GM18511 (cell line): Measurements from ENCODE around the gene PMIS2.
A peak's percentile ranks its signal among the peaks of the same experiment; 100 is the strongest.
"Not testable (repeated sequence)": the region's sequence is repeated elsewhere in the genome, so short reads cannot be mapped to it uniquely, and the experiment has no call there.

Experiments used
- ATAC-seq: cut with Tn5 transposase; IDR thresholded peaks from one replicate; pipeline ENCODE4 v1.9.1; 2021; ENCODE audit warnings: mild to moderate bottlenecking, moderate library complexity; ENCODE audit not compliant: unreplicated experiment

The PMIS2 gene

GRCh38 chr19:35587321-35587720 lies 1.3 kb downstream of the PMIS2 start:
- no peak for ATAC-seq

DNA sequence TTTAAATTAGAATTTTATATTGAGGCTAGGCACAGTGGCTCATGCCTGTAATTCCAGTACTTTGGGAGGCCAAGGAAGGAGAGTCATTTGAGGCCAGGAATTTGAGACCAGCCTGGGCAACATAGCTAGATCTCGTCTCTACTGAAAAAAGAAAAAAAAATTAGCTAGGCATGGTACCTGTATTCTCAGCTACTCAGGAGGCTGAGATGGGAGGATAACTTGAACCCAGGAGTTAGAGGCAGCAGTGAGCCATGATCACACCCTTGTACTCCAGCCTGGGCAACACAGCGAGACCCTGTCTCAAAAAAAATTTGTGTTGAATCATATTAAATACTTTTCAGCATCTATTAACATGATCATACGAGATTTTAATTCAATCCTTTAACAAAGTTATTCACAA lies 4.9 kb downstream of the PMIS2 start:
- no peak for ATAC-seq

- no peak for ATAC-seq
Observed at GRCh38 chr19:35592226-35592625, 6.3 kb downstream of the PMIS2 start.

- not testable (repeated sequence) for ATAC-seq
Observed at GRCh38 chr19:35595026-35595425, 9.1 kb downstream of the PMIS2 start.

DNA sequence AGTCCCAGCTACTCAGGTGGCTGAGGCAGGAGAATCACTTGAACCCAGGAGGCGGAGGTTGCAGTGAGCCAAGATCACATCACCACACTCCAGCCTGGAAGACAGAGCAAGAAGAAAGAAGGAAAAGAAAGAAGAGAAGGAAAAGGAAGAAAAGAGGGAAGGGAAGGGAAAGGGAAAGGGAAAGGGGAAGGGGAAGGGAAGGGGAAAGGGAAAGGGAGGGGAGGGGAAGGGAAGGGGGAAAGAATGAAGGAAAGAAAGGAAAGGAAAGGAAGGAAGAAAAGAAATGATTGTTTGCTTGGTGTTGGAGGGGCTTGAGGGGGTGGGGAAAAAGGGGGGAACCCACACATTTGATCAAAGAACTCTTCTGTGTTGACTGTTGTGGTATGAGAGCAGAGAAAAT lies 10.0 kb downstream of the PMIS2 start:
- ATAC-seq = no peak

DNA sequence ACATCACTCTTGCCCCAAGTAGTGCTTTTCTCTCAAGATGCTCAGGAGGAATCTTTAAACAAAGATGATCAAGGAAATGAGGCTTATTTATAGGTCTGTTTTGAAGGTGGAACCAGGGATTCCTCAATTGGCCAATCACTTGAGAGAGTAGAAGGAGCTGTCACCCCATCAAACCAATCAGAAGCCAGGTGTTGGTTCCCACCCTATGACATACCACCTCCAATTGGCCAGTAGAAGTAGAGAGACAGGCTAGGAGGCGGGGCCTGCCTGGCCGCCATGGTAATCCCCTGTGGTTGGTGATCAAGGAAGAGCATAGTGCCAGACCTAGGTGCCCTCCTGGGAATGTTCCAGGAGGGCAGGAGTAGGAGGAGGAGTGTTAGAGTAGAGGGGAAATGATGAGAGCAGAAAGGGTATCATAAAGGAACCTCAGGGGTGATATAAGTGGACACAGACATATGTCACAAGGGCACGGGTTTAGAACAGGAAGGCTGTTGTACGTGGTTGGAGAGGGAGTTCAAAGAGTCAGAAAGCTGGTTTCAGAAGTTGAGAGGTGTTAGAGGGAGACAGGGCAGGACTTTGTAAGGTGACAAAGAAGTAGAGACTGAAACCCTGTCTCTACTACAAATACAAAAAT lies 10.5 kb downstream of the PMIS2 start:
- peak; percentile 87 for ATAC-seq

DNA sequence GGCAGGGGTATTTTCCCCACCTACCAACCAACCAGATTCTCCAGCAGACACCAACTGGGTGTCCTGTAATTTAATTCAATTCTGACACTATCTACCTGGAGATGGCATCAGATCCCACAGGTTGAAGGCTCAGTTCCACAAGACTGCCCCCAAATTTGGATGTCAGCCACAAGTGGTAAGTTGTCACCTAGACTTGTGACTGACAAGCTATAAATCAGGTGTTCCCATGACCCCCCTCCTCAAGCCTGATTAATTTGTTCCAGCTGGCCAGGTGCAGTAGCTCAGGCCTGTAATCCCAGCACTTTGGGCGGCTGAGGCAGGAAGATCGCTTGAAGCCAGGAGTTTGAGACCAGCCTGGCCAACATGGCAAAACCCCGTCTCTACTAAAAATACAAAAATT lies 16.0 kb downstream of the PMIS2 start:
- no peak for ATAC-seq

DNA sequence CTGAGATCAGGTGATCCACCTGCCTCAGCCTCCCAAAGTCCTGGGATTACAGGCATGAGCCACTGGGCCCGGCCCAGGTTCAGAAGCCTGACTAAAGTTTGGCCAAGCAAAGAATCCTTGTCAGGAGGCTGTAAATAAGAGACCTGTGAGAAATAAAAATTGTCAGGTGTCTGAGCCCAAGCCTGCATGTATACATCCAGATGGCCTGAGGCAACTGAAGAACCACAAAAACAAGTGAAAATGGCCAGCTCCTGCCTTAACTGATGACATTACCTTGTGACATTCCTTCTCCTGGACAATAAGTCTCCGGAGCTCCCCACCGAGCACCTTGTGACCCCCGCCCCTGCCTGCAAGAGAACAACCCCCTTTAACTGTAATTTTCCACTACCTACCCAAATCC lies 18.5 kb downstream of the PMIS2 start:
- not testable (repeated sequence) for ATAC-seq

- not testable (repeated sequence) for ATAC-seq
Observed at GRCh38 chr19:35607170-35607569, 21.2 kb downstream of the PMIS2 start.

DNA sequence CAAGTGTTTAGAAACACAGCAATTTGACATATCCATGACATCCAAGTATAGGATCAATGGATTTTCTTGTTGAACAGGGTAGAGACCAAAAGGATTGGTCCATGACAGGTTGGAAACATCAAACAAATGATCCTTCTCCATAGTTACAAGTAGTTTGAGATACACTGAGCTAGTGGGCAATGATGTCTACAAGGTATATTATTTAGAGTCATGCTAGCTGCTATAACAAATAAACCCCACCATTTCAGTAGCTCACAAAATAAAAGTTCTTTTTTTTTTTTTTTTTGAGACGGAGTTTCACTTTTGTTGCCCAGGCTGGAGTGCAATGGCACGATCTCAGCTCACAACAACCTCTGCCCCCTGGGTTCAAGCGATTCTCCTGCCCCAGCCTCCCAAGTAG lies 21.7 kb downstream of the PMIS2 start:
- ATAC-seq = no peak

- ATAC-seq = no peak
Observed at GRCh38 chr19:35608251-35608650, 22.3 kb downstream of the PMIS2 start.

GRCh38 chr19:35609851-35610353 lies 23.9 kb downstream of the PMIS2 start:
- ATAC-seq = no peak

GRCh38 chr19:35612224-35612558 lies 26.2 kb downstream of the PMIS2 start:
- ATAC-seq = peak; percentile 10

DNA sequence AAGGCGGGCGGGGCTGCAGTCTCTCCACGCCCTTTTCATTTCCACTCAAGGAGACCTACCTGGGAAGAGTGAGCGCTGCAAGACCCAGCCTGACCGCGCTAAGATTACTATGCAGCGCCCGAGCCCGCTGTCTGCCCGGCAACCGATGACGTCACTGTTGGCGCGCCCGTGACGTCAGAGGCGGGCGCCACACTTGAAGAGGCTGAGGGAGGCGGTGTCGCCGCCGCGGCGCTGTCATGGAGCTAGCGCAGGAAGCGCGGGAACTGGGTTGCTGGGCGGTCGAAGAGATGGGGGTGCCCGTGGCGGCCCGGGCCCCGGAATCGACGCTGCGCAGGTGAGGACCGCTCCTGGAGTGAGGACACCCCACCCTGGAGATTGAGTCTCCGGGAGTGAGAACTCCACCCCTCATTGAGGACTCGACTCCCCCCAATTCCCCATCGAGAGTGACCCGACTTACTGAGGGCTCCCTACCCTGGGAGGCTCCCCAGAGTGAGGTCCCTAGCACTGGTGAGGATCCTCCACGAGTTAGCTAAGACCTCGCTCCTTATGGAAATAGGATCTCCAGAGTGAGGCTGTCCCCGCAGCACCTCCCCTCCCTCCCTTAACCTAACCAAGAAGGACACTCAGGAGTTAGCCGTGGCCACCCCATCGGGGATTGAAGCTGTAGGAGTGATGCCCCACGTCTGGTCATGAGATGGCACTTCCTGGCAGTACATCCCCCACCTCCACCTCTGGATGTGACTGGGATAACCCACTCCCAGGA lies 26.8 kb downstream of the PMIS2 start, which contains the start of gene HAUS5:
TSS of gene HAUS5 (plus strand) at position 177 of the 763 bp plus-strand sequence. CDS start at position 237, 60 bp downstream.
- peak; percentile 82 for ATAC-seq

DNA sequence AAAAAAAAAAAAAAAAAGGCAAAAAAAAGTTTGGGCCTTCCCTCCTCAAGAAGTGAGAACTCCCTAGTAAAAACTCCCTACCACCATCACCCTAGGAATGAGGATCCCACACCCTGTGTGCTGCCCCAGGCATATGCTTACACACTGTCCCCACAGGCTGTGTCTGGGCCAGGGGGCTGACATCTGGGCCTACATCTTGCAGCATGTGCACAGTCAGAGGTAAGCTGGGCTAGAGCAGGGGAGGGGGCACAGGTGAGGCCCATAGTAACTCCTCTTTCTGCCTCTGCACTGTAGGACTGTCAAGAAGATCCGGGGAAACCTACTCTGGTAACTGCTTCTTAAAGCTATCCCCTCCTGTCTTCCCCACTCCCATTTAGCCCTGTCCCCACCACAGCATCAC lies 27.6 kb downstream of the PMIS2 start:
- no peak for ATAC-seq

GRCh38 chr19:35615036-35615435 lies 29.1 kb downstream of the PMIS2 start:
- ATAC-seq = no peak

GRCh38 chr19:35618857-35619256 lies 32.9 kb downstream of the PMIS2 start:
- ATAC-seq = no peak

GRCh38 chr19:35619290-35619923 lies 33.4 kb downstream of the PMIS2 start:
- no peak for ATAC-seq

GRCh38 chr19:35620001-35620400 lies 34.0 kb downstream of the PMIS2 start:
- no peak for ATAC-seq

- ATAC-seq = no peak
Observed at GRCh38 chr19:35621708-35622107, 35.7 kb downstream of the PMIS2 start.

DNA sequence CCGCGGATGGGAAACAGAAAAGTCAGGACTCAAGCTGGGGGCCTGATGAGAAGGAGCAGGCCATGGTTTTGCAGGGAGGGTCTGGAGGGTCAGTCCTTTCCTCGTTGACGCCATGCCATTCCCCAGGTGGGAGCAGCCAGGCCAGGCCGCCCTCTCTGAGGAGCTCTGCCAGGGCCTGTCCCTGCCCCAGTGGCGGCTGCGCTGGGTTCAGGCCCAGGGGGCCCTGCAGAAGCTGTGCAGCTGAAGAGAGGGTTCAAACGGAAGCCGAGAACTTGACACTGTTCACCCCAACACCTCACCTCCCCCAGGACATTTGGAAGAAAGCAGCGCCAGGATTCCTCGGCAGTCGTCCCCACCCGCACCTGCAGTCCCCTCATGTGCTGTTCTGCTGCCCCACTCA lies 36.8 kb downstream of the PMIS2 start:
- no peak for ATAC-seq
